GM06990 (cell line): Measurements from ENCODE around the gene ZNF93.
A peak's percentile ranks its signal among the peaks of the same experiment; 100 is the strongest.
"Not testable (repeated sequence)": the region's sequence is repeated elsewhere in the genome, so short reads cannot be mapped to it uniquely, and the experiment has no call there.

Source experiments
- DNase-seq: peaks from one replicate; pipeline ENCODE4 v3.0.0-alpha.2; 2011; ENCODE audit not compliant: insufficient read length; ENCODE audit errors: extremely low read depth
- H3K27me3 ChIP-seq: replicated peaks from 2 replicates; pipeline ENCODE4 v1.6.0; 2011; ENCODE audit warnings: low read length; ENCODE audit not compliant: control insufficient read depth, insufficient read depth
- H3K36me3 ChIP-seq: 2 replicates; pipeline ENCODE4 v1.5.1; 2011; ENCODE audit warnings: low read length; ENCODE audit not compliant: control insufficient read depth, insufficient read depth
- H3K4me3 ChIP-seq: replicated peaks from 2 replicates; pipeline ENCODE4 v1.5.1; 2011; ENCODE audit warnings: low read depth, mild to moderate bottlenecking, control low read depth, low read length
- CTCF ChIP-seq: IDR thresholded peaks from 2 replicates; pipeline ENCODE4 v1.5.1; 2011; ENCODE audit warnings: low read length, control low read depth, mild to moderate bottlenecking, inconsistent platforms; ENCODE audit not compliant: insufficient read depth, poor library complexity, severe bottlenecking

Gene ZNF93

GRCh38 chr19:19955208-19955607 is 54.5 kb downstream of the ZNF93 start:
- TF ChIP-seq CTCF, result no peak
- Histone ChIP-seq H3K27me3 (no peaks in the 10 kb centered on the region), H3K4me3 (no peak overlapping the region), H3K36me3 (no peaks in the 10 kb centered on the region)
- DNase-seq, result no peak

GRCh38 chr19:19956434-19957075 is 55.8 kb downstream of the ZNF93 start:
- TF ChIP-seq CTCF, result no peak
- Histone ChIP-seq H3K4me3 (no peak overlapping the region), H3K36me3 (no peaks in the 10 kb centered on the region), H3K27me3 (no peaks in the 10 kb centered on the region)
- no peak for DNase-seq

GRCh38 chr19:19957766-19958165 is 57.0 kb downstream of the ZNF93 start:
- not testable (repeated sequence) for DNase-seq, H3K27me3 ChIP-seq, H3K36me3 ChIP-seq, H3K4me3 ChIP-seq

GRCh38 chr19:19959151-19959799 is 58.5 kb downstream of the ZNF93 start:
- not testable (repeated sequence) for H3K4me3 ChIP-seq, H3K36me3 ChIP-seq, H3K27me3 ChIP-seq
- peak; percentile 6 for DNase-seq
- TF ChIP-seq CTCF, result peak; percentile 61

GRCh38 chr19:19964416-19964815 is 63.7 kb downstream of the ZNF93 start:
- no peak for TF ChIP-seq CTCF
- Histone ChIP-seq H3K27me3 (no peaks in the 10 kb centered on the region), H3K4me3 (no peak overlapping the region), H3K36me3 (no peaks in the 10 kb centered on the region)
- DNase-seq, result no peak

GRCh38 chr19:19966126-19966525 is 65.4 kb downstream of the ZNF93 start:
- not testable (repeated sequence) for H3K36me3 ChIP-seq, H3K27me3 ChIP-seq, H3K4me3 ChIP-seq, DNase-seq

- no peak overlapping the region for H3K4me3 ChIP-seq
- no peaks in the 10 kb centered on the region for H3K27me3 ChIP-seq
- no peak for DNase-seq
- no peak for TF ChIP-seq CTCF
- no peaks in the 10 kb centered on the region for H3K36me3 ChIP-seq
Observed at GRCh38 chr19:19966862-19967261, 66.1 kb downstream of the ZNF93 start.
